ENCODE results near the gene DNAJC4. TPM values are rescaled to one million over a fixed set of nuclear protein-coding genes. Genes with fewer than 3 reads are reported as not detected.

The DNAJC4 gene
- total RNA-seq, 1 experiment from 2014 or later = 11.1 TPM

DNA sequence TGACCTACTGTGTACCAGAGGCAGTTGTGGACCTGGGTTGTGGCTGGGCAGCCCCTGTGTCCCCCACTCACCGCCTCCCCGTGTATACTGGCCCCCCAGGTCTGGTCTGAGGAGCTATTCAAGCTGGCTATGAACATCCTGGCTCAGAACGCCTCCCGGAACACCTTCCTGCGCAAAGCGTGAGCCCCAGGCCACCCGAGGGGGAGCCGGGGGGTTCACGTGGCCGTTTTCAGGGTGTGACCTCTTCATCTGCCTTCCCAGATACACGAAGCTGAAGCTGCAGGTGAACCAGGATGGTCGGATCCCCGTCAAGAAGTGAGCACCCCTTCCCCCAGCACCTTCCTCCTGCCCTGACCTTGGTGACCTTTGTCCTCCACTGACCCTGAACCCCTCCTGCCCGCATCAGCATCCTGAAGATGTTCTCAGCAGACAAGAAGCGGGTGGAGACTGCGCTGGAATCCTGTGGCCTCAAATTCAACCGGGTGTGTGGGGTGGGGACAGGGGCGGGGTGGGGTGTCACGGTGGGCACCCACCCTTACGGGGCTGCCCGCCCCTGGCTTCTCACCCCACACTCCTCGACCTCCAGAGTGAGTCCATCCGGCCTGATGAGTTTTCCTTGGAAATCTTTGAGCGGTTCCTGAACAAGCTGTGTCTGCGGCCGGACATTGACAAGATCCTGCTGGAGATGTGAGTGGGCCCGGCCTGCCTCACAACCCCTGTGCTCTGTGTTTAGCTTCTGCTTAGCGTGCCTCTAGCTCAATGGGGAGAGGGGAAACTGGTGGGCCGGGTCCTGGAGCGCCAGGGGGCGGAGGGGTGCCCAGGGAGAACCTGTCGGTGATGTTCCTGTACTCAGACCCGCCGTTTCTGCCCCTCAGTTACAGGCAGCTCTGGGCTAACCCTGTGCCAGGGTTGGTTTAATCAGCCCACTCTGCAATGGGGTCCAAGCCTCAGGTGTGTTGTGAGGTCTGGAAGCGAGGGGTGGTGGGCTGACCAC lies 25.1 kb downstream of the DNAJC4 start:
- DNase-seq (ENCODE audit: low read depth) = no peak

DNA sequence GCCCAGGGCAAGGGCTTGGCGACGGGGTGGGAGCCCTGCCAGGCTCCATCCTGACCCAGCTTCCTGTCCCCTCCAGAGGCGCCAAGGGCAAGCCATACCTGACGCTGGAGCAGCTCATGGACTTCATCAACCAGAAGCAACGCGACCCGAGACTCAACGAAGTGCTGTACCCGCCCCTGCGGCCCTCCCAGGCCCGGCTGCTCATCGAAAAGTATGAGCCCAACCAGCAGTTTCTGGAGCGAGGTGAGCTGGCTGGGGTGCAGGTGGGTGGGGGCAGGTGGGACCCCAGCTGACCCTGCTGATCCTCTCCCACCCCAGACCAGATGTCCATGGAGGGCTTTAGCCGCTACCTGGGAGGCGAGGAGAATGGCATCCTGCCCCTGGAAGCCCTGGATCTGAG lies 26.0 kb downstream of the DNAJC4 start:
- DNase-seq (ENCODE audit: low read depth) = no peak

DNA sequence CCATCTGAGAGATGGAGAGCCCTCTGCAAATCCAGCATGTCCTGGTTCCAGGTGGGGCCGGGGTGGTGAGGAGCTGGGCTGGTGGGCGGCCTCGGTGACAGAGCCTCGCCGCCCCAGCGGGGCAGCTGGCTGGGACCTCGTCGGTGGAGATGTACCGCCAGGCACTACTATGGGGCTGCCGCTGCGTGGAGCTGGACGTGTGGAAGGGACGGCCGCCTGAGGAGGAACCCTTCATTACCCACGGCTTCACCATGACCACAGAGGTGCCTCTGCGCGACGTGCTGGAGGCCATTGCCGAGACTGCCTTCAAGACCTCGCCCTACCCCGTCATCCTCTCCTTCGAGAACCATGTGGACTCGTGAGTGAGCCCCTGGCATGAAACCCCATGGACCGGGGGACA lies 28.0 kb downstream of the DNAJC4 start:
- DNase-seq (ENCODE audit: low read depth) = no peak

DNA sequence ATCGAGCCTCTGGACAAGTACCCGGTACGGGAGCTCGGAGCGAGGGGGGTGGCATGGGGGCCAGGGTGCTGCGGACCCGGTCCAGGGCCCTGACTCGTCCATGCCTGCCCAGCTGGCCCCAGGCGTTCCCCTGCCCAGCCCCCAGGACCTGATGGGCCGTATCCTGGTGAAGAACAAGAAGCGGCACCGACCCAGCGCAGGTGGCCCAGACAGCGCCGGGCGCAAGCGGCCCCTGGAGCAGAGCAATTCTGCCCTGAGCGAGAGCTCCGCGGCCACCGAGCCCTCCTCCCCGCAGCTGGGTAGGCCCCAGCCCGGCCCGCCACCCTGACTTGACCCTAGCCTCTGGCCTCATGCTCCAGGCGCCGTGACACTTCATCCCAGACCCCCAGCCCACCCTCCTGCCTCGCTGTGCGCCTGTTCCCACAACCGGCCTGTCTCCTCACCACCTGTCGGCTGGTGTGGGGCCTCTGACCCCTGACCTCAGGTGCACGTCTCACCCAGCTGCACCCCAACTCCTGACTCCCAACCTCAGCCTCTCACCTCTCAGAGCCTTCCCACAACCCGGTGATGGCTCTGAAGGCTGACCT lies 28.7 kb downstream of the DNAJC4 start:
- DNase-seq (ENCODE audit: low read depth) = no peak

DNA sequence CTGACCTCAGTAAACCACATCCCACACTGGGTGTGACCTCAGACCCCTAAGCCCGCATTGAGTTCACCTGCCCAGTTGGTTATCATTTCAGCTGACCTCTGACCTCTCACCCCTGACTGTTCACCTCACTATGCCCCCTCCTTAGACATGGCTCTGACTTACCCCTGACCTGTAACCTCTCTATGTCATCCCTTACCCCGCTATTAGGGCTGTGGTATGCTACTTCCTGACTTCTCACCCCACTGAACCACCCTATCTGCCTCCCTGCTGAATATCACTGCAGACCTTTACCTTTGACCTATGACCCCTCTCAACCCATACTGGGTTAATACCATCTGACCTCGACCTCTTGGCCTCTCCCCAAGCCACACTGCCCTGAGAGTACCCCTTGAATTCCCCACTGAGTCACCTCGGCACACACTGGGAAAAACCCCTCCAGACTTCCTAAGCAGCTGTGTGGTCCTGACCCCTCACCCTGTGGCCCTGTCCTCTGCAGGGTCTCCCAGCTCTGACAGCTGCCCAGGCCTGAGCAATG lies 29.3 kb downstream of the DNAJC4 start:
- DNase-seq (ENCODE audit: low read depth) = no peak

DNA sequence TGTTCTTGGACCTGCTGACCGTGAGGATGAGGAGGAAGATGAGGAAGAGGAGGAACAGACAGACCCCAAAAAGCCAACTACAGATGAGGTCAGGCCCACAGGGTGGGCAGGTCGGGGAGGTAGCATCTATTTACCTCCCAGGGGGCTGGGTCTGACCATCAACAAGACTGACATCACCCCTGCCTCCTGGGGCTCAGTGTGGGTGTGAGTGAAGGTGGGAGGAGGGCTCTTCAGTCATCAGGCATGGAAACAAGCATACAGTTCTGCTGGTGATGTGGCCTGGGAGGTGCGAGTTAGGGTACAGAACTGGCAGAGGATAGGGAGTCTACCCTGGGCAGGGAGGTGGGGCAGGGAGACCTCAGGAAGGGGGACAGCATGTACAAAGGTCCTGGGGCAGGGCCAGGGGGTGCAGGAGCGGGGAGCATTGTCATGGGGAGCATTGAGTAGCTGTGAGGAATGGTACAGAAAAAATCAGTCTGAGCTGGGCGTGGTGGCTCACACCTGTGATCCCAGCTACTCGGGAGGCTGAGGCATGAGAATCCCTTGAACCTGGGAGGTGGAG lies 29.9 kb downstream of the DNAJC4 start:
- no peak for DNase-seq (ENCODE audit: low read depth)

DNA sequence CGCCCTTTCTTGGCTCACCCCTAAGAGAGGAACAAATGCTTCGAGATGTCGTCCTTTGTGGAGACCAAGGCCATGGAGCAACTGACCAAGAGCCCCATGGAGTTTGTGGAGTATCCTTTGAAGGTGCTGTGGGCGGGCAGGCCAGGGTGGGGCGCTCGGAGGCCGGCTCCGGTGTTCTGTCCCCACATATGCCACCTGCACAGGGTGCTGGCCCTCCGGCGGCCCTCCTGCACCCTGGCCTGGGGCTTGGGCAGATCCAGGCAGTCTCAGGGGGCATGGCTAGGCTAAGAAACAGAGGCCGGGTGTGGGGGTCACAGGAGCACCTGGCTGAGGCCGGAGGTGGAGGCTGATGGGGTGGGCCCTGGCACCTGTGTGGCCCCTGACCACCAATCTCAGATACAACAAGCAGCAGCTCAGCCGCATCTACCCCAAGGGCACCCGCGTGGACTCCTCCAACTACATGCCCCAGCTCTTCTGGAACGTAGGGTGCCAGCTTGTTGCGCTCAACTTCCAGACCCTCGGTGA lies 31.3 kb downstream of the DNAJC4 start:
- no peak for DNase-seq (ENCODE audit: low read depth)

DNA sequence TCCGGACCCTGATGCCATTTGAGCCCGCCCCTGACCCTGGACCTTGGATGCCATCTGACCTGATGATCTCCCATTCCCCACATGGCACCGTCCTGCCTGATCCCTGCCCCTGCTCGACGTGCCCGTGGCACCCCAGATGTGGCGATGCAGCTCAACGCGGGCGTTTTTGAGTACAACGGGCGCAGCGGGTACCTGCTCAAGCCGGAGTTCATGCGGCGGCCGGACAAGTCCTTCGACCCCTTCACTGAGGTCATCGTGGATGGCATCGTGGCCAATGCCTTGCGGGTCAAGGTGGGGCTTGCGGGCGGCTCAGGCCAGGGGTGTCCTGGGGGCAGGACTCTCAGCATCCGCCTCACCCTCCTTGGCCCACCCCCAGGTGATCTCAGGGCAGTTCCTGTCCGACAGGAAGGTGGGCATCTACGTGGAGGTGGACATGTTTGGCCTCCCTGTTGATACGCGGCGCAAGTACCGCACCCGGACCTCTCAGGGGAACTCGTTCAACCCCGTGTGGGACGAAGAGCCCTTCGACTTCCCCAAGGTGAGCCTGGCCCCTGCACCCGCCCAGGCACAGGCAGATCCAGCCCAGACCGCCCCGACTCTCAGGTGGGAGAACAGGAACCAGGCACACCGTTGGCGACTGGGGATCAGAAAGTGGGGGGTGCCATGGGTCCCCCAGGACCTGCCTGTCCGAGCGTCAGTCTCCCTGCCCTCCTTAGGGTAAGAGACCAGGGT lies 32.1 kb downstream of the DNAJC4 start:
- DNase-seq (ENCODE audit: low read depth) = no peak

DNA sequence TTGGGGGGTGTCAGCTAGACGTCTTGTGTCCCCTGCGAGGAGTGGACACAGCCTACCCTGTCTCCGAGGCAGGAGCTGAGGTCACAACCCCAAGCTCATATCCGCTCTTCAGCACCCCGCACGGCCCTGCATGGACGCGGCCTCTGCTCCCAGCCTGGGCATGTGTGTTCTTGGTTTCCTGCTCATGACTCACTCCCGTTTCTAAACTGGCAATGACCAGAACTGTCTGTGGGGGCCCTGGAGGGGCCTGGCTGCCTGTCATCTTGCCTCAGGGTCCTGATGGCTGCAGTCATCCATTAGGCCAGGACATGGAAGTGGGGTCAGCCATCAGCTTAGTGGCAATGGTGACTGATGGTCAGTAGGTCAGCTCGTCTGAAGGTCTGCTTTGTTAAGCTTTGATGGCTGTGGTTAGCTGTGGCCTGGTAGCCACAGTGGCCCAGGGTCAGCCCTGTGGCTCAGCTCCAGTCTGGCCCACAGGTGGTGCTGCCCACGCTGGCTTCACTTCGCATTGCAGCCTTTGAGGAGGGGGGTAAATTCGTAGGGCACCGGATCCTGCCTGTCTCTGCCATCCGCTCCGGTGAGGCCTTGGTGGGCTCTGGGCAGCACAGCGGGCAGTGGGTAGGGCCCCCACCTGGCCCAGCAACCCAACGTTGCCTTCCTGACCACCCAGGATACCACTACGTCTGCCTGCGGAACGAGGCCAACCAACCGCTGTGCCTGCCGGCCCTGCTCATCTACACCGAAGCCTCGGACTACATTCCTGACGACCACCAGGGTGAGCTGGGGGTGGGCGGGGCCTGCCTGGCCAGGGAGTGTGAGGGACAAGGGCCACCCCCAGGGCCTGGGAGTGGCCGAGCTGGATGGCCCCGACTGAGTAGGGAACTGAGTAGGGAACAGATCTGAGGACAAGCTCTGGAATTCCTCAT lies 32.9 kb downstream of the DNAJC4 start:
- DNase-seq (ENCODE audit: low read depth) = peak; percentile 74

DNA sequence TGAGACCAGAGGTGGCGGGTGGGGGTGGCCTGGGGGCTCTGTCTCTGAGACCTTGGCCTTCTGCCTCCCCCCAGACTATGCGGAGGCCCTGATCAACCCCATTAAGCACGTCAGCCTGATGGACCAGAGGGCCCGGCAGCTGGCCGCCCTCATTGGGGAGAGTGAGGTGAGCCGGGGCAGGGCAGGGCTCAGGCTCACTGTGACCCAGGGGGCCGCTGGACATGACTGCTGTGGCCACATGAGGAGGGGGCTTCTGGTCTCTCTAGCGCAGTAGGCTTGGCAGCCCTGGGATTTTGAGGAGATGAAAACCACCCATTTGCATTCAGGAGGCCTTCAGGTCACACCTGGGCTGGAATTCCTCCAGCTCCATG lies 33.6 kb downstream of the DNAJC4 start:
- DNase-seq (ENCODE audit: low read depth) = no peak

DNA sequence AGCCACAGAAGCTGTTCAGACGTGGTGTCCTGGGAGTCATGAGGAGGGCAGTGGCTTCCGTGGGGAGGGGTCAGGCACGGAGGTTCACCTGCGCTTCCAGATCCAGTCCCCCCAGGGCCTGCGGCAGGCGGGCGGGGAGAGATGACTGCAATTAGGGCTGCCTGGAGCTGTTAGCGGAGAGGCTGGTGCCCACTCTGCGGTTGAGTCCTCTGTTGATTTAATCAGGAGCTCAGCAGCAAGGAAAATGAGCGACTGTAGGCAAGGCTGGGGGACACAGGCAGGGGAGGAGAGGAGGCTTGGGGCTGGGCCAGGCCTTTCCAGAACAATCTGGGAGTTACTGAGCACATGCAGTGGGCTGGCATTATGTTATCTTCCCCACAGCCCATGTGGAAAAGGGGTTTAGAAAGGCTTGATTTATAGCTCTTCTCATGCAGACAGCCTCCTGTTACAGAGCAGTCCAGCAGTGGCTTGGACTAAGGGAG lies 34.1 kb downstream of the DNAJC4 start:
- no peak for DNase-seq (ENCODE audit: low read depth)

DNA sequence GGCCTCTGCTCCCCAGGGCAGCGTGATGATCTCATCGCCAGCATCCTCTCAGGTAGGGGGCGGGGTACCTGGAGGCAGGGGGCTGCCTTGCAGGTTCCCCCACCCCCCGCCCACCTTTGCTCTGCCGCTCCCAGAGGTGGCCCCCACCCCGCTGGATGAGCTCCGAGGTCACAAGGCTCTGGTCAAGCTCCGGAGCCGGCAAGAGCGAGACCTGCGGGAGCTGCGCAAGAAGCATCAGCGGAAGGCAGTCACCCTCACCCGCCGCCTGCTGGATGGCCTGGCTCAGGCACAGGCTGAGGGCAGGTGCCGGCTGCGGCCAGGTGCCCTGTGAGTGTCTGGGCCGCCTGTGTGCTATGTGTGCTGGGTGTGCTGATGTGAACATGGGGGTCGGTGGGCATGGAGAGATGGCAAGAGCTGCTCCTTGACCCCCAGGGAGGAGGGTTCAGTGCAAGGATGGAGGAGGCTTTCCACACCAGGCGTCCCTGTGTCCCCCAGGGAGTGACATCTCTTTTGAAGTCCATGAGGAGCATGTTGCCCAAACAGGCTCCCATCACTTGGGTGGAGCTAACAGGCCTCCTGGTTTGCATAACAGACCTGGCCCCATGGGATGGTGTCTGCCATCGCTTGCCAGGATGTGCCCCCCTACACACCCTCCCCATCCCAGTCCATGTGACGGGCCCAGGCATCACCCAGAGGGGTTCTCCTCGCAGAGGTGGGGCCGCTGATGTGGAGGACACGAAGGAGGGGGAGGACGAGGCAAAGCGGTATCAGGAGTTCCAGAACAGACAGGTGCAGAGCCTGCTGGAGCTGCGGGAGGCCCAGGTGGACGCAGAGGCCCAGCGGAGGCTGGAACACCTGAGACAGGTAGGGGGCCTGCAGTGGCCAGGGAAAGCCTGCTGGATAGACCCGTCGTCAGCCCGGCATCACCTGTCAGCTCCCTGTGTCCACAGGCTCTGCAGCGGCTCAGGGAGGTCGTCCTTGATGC lies 35.1 kb downstream of the DNAJC4 start:
- DNase-seq (ENCODE audit: low read depth) = no peak

DNA sequence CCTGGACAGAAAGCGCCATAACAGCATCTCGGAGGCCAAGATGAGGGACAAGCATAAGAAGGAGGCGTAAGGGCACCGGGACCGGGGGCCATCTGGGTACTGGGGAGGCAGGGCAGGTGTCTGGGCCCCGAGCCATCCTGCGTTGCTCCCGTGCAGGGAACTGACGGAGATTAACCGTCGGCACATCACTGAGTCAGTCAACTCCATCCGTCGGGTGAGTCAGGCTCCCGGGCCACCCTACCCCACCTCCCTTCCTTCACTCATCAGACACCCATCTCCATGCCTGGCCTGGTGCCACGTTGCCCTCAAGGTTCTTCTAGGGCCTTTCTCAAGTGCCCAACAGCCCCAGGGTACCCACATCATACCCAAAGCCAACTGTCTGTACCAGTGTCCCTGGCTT lies 36.0 kb downstream of the DNAJC4 start:
- DNase-seq (ENCODE audit: low read depth) = no peak

DNA sequence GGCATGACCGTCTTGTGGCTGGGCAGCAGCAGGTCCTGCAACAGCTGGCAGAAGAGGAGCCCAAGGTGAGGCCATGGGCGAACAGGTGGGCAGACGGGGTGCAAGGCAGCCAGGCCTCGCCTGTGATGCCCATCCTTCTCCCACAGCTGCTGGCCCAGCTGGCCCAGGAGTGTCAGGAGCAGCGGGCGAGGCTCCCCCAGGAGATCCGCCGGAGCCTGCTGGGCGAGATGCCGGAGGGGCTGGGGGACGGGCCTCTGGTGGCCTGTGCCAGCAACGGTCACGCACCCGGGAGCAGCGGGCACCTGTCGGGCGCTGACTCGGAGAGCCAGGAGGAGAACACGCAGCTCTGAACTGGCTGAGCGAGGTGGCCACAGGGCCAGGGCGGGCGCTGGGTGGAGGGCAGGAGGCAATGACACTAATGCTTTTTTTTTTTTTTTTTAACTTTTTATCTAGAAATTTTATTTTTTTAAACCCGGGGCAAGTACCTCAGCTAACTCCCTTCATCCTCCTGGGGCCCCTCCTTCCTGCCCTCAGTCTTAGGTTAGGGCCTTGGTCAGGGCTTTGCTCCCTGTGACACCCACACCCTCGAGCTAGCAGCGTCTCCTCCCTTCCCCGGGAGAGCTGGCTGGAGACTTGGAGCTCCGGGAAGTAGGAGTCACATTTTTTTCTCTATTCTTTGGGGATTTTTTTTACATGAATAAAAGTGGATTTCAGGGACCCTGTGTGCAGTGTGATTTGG lies 37.0 kb downstream of the DNAJC4 start:
- no peak for DNase-seq (ENCODE audit: low read depth)

DNA sequence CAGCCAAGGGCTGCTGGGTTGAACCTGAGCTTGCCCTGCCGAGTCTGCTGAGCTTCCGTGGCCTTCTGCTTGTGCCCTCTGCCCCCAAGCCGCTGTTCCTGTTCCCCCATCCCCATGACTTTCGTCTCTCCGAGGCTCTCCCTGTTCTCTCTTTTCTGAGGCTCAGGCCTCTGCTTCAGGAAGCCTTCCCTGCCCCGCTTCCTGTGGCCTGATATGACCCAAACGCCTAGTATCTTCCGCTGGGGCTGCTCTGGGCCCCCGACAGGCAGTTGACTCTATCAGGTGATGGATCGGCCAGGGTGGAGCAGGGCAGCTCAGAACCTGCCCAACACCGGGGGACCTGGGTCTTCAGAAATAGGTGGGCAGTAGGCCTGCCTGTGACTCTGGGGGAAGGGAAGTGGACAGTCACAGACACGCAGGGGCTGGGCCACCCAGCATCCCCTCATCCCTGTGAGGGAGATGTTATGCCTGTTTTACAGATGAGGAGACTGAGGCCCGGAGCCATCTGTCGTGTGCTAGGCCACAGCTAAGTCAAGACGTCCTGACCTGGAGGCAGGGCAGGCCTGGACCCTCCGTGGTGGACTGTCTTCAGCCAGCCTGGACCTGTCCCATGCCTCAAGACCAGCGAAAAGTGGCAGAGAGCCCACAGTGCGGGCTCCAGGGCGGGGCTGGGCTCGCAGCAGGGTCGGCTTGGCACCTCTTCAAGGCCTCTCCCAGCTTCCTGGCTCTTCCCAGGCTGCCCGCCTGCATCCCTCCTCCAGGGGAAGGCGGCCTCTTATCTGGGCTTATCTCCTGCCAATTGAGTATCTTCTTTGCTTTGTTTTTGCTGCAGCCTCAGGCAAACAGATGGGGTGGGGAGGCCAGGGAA lies 37.9 kb downstream of the DNAJC4 start:
- DNase-seq (ENCODE audit: low read depth) = peak; percentile 60

DNA sequence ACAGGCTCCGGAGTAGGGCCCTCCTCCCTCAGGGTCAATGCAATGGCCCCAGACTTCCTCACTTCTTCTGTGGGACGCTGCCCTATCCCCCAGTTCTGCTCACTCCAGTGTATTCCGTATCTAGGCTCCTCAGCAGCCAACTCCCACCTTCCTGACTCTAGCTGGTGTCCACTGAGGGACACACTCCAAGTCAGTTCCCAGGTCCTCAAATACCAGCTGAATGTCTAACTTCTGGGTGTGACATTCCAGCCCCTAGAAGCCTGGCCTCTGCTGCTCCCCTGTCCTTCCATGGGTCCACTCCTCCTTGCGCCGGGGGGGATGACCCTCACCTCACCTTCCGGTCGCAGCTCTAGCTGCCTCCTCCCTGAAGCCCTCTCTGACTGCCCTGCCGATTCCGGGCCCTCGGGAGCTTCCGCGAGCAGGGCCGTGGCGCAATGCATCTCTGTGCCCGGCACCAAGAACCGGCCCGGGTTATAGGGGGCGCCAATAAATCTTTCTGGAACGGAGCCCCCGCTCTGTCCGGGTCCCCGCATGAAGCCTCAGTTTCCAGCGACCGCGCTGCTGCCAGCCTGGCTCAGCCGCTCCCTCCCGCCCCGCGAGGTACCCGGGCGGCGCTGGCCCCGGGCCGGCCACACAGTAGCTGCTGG lies 38.7 kb downstream of the DNAJC4 start:
- peak; percentile 56 for DNase-seq (ENCODE audit: low read depth)

All from HT1080 (cell line).